ENCODE data around the gene WDR54.
A peak's percentile ranks its signal among the peaks of the same experiment; 100 is the strongest.
"Not testable (repeated sequence)": the region's sequence is repeated elsewhere in the genome, so short reads cannot be mapped to it uniquely, and the experiment has no call there.

WDR54 gene

DNA sequence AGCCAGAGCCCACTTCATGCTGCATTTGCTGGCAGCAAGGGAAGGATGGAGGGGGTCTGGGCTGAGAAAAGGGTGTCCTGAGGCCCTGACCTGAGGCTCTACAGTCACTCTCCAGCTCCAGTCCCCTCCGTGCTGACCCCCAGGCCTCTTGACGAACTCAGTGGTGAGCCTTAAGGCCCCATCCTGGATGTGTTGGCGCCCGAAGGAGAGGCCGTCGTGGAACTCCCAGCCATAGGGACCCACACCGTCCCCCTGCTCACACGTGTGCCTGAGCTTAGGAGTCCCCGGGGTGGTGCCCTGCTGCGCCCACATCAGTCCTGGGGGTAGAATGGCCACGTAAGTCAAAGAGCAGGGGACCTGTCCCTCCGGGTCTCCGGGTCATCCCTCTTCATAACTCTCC is 42.9 kb downstream of the WDR54 start:
- H3K4me1 ChIP-seq (ENCODE audit: insufficient read depth, insufficient read length), result no peaks in the 10 kb centered on the region
- peaks cover 29% of the 10 kb centered on the region for H3K36me3 ChIP-seq (ENCODE audit: insufficient read depth, insufficient read length, low read length)
- no peak for DNase-seq (ENCODE audit: low read depth, low spot score)
- no peaks in the 10 kb centered on the region for H3K9me3 ChIP-seq (ENCODE audit: insufficient read depth, low read length)
- peak overlapping the region; percentile 89 for H3K9ac ChIP-seq (ENCODE audit: insufficient read length, low read depth)
- H3K4me3 ChIP-seq (ENCODE audit: insufficient read length, low read depth), result peak overlapping the region; percentile 80
- no peak for TF ChIP-seq YY1 (IDR thresholded peaks at IDR 0.05; ENCODE audit: insufficient read depth, insufficient read length)
- no peak for TF ChIP-seq ZNF274 (IDR thresholded peaks at IDR 0.05; ENCODE audit: low read depth, low read length)
- TF ChIP-seq SUZ12 (IDR thresholded peaks at IDR 0.05; ENCODE audit: extremely low read depth, insufficient read depth, insufficient read length), result no peak
- no peaks in the 10 kb centered on the region for H3K27me3 ChIP-seq (ENCODE audit: insufficient read depth, insufficient read length)

DNA sequence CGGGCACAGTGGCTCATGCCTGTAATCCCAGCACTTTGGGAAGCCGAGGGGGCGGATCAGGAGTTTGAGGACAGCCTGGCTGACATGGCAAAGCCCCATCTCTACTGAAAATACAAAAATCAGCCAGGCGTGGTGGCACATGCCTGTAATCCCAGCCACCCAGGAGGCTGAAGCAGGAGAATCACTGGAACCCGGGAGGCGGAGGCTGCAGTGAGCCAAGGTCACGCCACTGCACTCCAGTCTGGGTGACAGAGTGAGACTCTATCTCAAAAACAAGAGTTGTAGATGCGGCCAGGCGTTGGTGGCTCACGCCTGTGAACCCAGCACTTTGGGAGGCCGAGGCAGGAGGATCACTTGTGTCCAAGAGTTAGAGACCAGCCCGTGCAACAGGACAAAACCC is 49.2 kb downstream of the WDR54 start:
- H3K9me3 ChIP-seq (ENCODE audit: insufficient read depth, low read length); H3K4me1 ChIP-seq (ENCODE audit: insufficient read depth, insufficient read length); H3K27me3 ChIP-seq (ENCODE audit: insufficient read depth, insufficient read length); H3K9ac ChIP-seq (ENCODE audit: insufficient read length, low read depth); DNase-seq (ENCODE audit: low read depth, low spot score); H3K4me3 ChIP-seq (ENCODE audit: insufficient read length, low read depth): not testable (repeated sequence)
- peaks cover 17% of the 10 kb centered on the region for H3K36me3 ChIP-seq (ENCODE audit: insufficient read depth, insufficient read length, low read length)

DNA sequence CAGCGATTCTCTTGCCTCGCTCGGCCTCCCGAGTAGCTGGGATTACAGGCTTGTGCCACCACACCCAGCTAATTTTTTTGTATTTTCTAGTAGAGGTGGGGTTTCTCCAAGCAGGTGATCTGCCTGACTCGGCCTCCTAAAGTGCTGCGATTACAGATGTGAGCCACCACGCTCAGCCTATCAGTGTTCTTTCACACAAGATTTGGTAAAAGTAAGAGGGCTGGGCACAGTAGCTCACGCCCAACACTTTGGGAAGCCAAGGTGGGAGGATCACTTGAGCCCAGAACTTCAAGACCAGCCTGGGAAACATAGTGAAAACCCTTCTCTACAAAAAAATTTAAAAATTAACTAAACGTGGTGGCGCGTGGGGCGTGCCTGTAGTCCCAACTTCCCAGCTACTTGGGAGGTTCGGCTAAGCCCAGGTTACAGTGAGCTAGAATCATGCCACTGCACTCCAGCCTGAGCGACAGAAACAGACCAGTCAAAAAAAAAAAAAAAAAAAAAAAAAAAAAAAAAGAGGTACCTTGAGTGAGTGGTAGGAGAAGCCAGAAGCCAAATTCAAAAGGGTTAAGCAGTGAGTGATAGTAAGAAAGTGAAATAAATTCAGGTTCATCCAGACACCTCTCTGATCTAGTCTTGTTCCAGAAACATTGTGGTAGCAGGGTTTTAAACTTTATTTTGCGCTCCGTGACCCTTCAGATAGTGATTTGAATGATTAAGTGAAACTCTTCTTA is 50.0 kb downstream of the WDR54 start:
- H3K27me3 ChIP-seq (ENCODE audit: insufficient read depth, insufficient read length), result no peaks in the 10 kb centered on the region
- TF ChIP-seq YY1 (IDR thresholded peaks at IDR 0.05; ENCODE audit: insufficient read depth, insufficient read length) (no peak), SUZ12 (IDR thresholded peaks at IDR 0.05; ENCODE audit: extremely low read depth, insufficient read depth, insufficient read length) (no peak)
- H3K9me3 ChIP-seq (ENCODE audit: insufficient read depth, low read length), result no peaks in the 10 kb centered on the region
- H3K36me3 ChIP-seq (ENCODE audit: insufficient read depth, insufficient read length, low read length), result peaks cover 23% of the 10 kb centered on the region
- peak overlapping the region; percentile 92 for H3K4me3 ChIP-seq (ENCODE audit: insufficient read length, low read depth)
- H3K4me1 ChIP-seq (ENCODE audit: insufficient read depth, insufficient read length), result no peaks in the 10 kb centered on the region
- no peak for DNase-seq (ENCODE audit: low read depth, low spot score)
- H3K9ac ChIP-seq (ENCODE audit: insufficient read length, low read depth), result peak overlapping the region; percentile 99

DNA sequence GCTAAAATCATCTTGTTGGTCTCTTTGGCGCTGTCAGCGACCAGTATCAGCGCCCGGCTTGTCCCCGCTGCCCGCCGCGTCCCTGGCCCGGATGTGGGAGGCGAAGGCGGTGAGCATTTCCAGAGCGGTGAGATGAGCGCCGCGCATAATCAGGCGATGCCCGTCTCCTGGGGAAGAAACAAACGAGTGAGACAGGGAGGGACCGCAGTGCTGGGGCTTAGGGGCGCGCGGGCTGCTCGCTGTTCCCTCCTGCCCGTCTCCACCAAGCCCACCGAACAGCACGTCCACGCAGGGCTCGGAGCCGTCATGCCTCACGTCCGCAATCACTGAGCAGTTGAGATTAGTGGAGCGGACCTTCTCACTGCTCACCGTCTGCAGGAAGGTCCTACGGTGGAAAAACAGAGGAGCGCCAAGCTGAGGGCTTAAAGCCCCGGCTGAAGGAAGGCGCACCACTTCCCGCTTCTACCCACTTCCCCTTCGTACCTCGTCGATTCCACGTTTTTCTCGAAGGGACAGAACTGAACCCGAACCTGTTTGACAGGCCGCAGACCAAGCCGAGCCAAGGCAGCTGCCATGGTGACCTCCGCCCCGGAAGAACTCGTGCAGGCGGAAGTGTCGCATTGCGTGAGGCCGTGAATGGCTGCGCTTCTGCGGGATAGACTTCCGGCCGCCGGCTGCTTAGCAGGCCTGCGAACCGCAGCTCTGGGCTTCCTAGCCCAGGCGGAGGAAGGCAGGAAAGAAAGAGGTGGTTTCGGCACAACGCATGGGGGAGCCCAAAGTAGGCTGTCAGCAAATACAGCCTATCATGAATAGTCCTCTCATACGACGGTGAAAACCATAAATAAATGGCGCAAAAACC is 50.8 kb downstream of the WDR54 start, which contains the start of gene MRPL53:
Gene MRPL53, minus strand, starts transcription at position 595 of the 859 bp plus-strand sequence. Its CDS starts 20 bp downstream, at position 575.
- H3K4me3 ChIP-seq (ENCODE audit: insufficient read length, low read depth), result peak within 1 kb of the TSS; percentile 92
- TF ChIP-seq SUZ12 (IDR thresholded peaks at IDR 0.05; ENCODE audit: extremely low read depth, insufficient read depth, insufficient read length) (no peak), YY1 (IDR thresholded peaks at IDR 0.05; ENCODE audit: insufficient read depth, insufficient read length) (peak; percentile 74)
- no peaks in the 10 kb centered on the region for H3K4me1 ChIP-seq (ENCODE audit: insufficient read depth, insufficient read length)
- H3K27me3 ChIP-seq (ENCODE audit: insufficient read depth, insufficient read length), result no peaks in the 10 kb centered on the region
- H3K36me3 ChIP-seq (ENCODE audit: insufficient read depth, insufficient read length, low read length), result peaks cover 31% of the 10 kb centered on the region
- DNase-seq (ENCODE audit: low read depth, low spot score), result peak; percentile 92
- no peaks in the 10 kb centered on the region for H3K9me3 ChIP-seq (ENCODE audit: insufficient read depth, low read length)
- peak within 1 kb of the TSS; percentile 99 for H3K9ac ChIP-seq (ENCODE audit: insufficient read length, low read depth)

DNA sequence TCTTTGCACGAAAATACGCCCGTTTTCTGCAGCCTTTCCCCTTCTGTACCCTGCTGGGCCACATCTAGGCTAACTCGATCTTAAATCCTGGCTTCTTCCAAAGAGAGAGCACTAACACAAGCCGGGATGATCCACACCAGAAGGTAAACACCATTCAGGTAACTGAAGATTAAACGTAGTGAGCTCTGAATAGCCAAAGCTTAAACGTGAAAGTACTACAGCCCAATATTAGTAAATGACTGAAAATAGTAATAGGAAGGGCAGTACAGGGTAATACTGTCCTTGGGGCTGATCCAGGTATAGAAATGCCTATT is 51.4 kb downstream of the WDR54 start:
- peak overlapping the region; percentile 92 for H3K4me3 ChIP-seq (ENCODE audit: insufficient read length, low read depth)
- no peak for TF ChIP-seq ZNF274 (IDR thresholded peaks at IDR 0.05; ENCODE audit: low read depth, low read length)
- no peak for TF ChIP-seq YY1 (IDR thresholded peaks at IDR 0.05; ENCODE audit: insufficient read depth, insufficient read length)
- no peak for TF ChIP-seq SUZ12 (IDR thresholded peaks at IDR 0.05; ENCODE audit: extremely low read depth, insufficient read depth, insufficient read length)

DNA sequence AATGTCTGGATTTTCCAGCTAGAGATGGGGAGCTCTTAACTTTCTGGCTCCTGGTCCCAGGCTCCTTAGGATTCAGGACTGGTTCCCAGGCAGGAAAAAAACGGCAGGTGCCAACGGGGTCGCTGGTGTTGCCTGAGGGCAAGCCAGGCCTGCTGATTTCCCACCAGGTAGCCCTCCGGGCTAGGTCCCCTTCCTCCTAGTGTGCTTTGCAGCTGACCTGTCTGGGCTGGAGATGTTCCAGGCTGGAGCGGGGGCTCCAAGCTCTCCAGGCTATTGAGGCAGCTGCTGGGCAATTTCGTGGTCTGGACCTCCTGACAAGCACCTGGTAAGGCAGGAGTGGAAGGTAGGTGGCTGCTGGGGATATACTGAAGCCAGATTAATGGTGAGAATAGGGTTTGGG is 53.0 kb downstream of the WDR54 start:
- Histone ChIP-seq H3K36me3 (ENCODE audit: insufficient read depth, insufficient read length, low read length) (peaks cover 46% of the 10 kb centered on the region), H3K4me3 (ENCODE audit: insufficient read length, low read depth) (no peak overlapping the region), H3K9ac (ENCODE audit: insufficient read length, low read depth) (no peak overlapping the region), H3K27me3 (ENCODE audit: insufficient read depth, insufficient read length) (no peaks in the 10 kb centered on the region), H3K9me3 (ENCODE audit: insufficient read depth, low read length) (no peaks in the 10 kb centered on the region), H3K4me1 (ENCODE audit: insufficient read depth, insufficient read length) (no peaks in the 10 kb centered on the region)
- DNase-seq (ENCODE audit: low read depth, low spot score), result no peak
- TF ChIP-seq ZNF274 (IDR thresholded peaks at IDR 0.05; ENCODE audit: low read depth, low read length) (no peak), SUZ12 (IDR thresholded peaks at IDR 0.05; ENCODE audit: extremely low read depth, insufficient read depth, insufficient read length) (no peak), YY1 (IDR thresholded peaks at IDR 0.05; ENCODE audit: insufficient read depth, insufficient read length) (no peak)

More for the DNA sequence above, 51.4 kb downstream of the WDR54 start:
- DNase-seq (ENCODE audit: low read depth, low spot score), result no peak
- peaks cover 36% of the 10 kb centered on the region for H3K36me3 ChIP-seq (ENCODE audit: insufficient read depth, insufficient read length, low read length)
- H3K9ac ChIP-seq (ENCODE audit: insufficient read length, low read depth), result peak overlapping the region; percentile 99
- no peaks in the 10 kb centered on the region for H3K9me3 ChIP-seq (ENCODE audit: insufficient read depth, low read length)
- no peaks in the 10 kb centered on the region for H3K4me1 ChIP-seq (ENCODE audit: insufficient read depth, insufficient read length)
- no peaks in the 10 kb centered on the region for H3K27me3 ChIP-seq (ENCODE audit: insufficient read depth, insufficient read length)

DNA sequence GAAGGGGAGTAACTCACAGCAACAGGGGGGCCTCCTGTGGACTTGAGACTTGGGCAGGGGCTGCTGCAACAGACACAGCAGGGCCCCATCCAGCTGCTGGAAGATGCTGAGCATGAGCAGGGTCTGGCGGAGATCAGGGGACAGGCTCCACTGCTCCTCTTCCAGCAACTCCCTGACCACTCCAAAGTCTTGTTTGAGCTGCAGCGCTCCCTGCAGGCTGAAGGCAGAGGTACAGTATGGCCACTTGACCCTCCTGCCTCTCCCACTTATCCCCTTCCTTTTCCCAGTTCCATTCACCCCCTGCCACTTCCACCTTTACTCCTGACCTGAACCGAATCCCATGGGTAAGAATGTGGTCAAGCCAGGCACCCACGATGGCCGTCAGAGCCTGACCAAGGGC is 53.4 kb downstream of the WDR54 start:
- no peak overlapping the region for H3K9ac ChIP-seq (ENCODE audit: insufficient read length, low read depth)
- no peak for TF ChIP-seq ZNF274 (IDR thresholded peaks at IDR 0.05; ENCODE audit: low read depth, low read length)
- no peak for TF ChIP-seq SUZ12 (IDR thresholded peaks at IDR 0.05; ENCODE audit: extremely low read depth, insufficient read depth, insufficient read length)
- no peak for TF ChIP-seq YY1 (IDR thresholded peaks at IDR 0.05; ENCODE audit: insufficient read depth, insufficient read length)
- DNase-seq (ENCODE audit: low read depth, low spot score), result no peak

More for the DNA sequence above, 53.4 kb downstream of the WDR54 start:
- no peak overlapping the region for H3K4me3 ChIP-seq (ENCODE audit: insufficient read length, low read depth)
- H3K4me1 ChIP-seq (ENCODE audit: insufficient read depth, insufficient read length), result no peaks in the 10 kb centered on the region
- H3K9me3 ChIP-seq (ENCODE audit: insufficient read depth, low read length), result no peaks in the 10 kb centered on the region
- H3K27me3 ChIP-seq (ENCODE audit: insufficient read depth, insufficient read length), result no peaks in the 10 kb centered on the region
- H3K36me3 ChIP-seq (ENCODE audit: insufficient read depth, insufficient read length, low read length), result peaks cover 50% of the 10 kb centered on the region

Data from NT2/D1 (cell line).